ENCODE measurements around the gene ANKRD40. TPM values are rescaled to one million over a fixed set of nuclear protein-coding genes. Genes with fewer than 3 reads are reported as not detected.
A peak's percentile ranks its signal among the peaks of the same experiment; 100 is the strongest.
"Not testable (repeated sequence)": the region's sequence is repeated elsewhere in the genome, so short reads cannot be mapped to it uniquely, and the experiment has no call there.

Gene ANKRD40
- polyA plus RNA-seq, 10 donors, result 32.0 to 49.2 (median 44.0) TPM

DNA sequence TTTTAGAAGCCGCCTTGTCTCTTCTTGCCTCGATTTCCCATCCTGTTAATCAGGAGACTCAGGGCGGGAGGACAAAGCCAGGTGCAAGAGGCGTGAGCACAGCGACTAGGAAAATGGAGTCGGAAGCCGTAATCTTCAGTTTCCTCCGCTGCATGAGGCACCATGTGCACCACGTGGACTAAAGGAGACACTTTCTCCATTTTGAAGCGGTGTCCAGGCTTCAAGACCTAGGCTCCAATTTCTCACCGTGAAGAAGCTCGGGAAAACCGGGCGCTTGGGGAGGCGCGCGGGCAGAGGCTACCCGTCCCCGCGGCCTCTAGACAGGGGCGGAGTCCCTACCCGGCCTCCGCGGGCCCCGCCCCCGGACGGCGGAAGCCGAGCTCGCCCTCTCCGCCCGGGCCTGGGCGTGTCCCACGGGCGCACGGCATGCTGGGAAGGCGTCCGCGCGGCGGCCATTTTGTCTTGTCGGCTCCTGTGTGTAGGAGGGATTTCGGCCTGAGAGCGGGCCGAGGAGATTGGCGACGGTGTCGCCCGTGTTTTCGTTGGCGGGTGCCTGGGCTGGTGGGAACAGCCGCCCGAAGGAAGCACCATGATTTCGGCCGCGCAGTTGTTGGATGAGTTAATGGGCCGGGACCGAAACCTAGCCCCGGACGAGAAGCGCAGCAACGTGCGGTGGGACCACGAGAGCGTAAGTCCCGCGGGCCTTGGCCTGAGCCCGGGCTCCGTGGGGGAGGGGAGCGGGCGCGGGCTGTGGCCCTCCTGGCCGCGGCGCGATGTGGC lies 11.6 kb upstream of the ANKRD40 start, which contains the start of gene LUC7L3:
TSS of gene LUC7L3 (plus strand) at position 460 of the 780 bp plus-strand sequence. CDS start at position 590, 130 bp downstream.
- peak; percentile 96 to 99 (median 96) for DNase-seq

DNA sequence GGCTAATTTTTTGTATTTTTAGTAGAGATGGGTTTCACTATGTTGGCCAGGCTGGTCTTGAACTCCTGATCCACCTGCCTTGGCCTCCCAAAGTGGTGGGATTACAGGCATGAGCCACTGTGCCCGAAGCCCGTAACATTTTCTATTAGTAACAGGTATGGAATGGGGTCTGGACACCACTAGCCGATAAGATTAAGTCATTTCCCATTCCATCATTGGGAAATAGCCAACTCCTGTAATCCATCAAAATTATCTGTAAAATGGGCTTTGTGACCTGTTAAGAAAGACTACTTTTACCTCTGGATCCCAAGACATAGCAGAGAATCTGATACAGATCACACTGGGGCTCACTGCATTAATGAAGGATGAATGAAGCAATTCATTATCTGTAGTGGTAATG lies 7.8 kb upstream of the ANKRD40 start:
- no peak for DNase-seq

DNA sequence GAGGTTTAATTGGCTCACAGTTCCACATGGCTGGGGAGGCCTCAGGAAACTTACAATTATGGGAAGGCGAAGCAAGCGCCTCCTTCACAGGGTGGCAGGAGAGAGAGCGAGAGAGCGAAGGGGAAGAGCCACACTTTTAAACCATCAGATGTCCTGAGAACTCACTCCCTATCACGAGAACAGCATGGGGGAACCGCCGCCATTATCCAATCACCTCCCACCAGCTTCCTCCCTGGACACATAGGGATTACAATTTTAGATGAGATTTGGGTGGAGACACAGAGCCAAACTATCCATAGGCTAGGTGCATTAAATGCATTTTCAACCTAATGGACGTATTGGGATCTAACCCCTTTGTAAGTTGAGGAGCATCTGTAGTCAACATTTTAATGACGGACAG lies 4.9 kb upstream of the ANKRD40 start:
- DNase-seq, result no peak

- DNase-seq, result no peak
Observed at GRCh38 chr17:50710650-50711049, 2.9 kb upstream of the ANKRD40 start.

DNA sequence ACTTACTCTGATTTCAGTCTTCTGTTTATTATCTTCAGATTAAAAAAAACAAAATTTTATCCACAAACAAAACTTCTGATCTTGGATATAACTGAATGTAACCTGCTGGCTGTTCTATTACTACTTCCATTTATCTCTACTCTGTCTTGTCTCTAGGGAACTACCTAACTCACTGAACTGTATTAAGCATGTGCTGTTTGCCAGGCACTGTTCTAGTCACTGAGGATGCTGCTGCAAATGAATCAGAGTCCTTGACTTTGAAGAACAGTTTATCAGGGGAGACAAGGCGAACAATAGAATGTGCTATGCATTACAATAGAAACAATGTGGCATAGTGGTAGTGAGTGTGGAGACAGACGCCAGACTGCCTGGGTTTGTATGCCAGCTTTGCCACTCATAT lies 2.3 kb upstream of the ANKRD40 start:
- DNase-seq, result no peak

DNA sequence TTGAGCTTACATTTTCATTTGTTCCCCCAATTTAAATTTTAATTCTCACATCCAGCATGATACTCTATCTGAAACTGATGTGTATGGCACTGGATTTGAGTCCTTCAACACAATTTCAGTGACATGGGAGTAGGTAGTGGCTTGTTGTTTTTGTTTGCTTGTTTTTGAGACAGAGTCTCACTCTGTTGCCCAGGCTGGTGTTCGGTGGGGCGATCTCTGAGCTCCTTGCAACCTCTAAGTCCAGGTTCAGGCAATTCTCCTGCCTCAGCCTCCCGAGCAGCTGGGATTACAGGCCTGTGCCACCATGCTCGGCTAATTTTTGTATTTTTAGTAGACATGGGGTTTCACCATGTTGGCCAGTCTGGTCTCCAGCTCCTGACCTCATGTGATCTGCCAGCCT lies 1.3 kb upstream of the ANKRD40 start:
- DNase-seq, result not testable (repeated sequence)

DNA sequence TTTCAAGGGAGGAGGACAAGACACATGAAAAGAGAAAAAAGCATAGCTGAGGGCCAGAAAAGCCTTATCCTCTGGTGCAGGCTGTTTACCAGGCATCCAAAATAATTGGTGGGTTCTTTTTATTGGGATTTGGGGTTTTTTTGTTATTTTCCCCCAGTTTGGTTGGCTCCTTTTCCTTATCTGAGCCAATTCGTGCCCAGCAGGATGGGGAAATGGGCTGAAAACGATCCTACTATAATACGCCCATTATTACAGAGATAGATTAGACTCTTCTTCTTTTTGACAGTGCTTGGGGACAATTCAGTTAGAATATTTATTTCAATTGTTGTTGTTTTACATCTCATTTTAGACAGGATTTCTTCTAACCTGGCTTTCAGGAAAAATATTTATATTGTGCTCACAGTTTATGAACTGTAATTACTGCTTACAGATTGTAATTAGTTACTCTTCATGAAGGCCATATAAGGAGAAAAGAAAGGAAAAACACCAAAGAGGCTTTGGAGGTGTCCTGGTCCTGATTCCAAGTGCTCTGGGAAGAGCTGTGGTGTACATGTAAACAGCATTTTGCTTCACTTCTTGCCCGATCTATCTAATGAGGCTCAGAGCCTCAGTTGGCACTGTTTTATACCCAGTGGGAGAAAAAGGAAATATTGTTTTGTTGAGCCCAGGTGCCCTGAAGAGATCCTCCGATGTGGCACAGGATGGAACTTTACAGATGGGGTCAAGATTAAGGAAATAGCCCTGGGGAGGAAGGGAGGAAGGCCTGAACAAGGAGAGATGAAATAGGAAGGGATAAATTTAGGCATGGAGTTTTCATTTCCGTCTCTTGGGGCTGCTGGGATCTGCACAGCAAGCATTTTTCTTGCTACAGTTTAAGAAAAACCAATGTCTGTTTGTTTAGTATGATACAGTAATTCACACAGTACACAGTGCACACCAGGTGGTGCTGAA lies 611 bp upstream of the ANKRD40 start:
- peak; percentile 40 to 82 (median 48) for DNase-seq

DNA sequence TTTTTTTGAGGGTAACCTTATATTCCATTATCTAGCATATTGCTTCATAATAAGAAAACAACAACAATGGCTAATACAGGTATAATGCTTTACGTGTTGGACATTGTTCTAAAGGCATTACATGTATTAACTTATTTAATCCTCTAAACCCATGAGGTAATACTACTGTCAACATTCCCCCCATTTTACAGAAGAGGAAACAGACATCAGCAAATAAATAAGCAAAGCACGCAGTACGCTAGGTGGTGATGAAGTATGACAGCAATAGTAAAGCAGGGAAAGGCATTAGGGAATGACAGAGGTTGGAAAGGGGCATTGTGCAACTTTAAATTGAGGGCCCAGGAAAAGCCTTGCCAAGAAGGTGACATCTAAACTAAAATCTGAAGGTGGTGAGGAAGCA lies 4.6 kb downstream of the ANKRD40 start:
- no peak for DNase-seq

- no peak for DNase-seq
Observed at GRCh38 chr17:50699410-50699809, 8.3 kb downstream of the ANKRD40 start.

DNA sequence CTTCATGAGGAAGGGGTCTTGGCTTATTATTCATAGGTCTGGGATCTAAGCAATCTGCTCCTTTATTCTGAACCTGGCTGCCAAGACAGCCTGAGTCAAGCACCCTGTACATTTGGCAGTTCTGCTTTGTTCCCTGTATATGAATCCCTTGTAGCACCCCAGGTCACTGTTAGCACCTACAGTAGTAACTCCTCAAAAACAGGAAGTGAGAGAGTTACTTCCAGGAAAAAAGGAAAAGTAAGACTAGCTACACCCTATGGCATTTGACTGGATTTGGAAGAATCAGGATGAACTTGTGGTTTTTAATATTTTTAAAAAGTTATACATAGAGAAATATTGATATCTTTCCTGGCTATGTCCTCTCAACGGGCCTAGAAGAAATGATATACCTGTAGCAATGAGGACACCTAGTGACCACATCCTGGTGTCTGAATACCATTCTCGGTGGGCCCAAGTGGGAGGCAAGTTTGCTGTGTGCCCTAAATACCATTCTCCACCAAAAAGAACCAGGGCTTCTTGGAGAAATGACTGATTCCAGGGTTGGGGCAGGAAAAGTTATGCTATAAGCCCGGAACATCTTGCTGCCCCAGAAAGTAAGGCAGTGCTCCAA lies 9.9 kb downstream of the ANKRD40 start:
- no peak for DNase-seq

- DNase-seq, result no peak
Observed at GRCh38 chr17:50697062-50697461, 10.7 kb downstream of the ANKRD40 start.

- DNase-seq, result no peak
Observed at GRCh38 chr17:50696365-50696879, 11.3 kb downstream of the ANKRD40 start.

DNA sequence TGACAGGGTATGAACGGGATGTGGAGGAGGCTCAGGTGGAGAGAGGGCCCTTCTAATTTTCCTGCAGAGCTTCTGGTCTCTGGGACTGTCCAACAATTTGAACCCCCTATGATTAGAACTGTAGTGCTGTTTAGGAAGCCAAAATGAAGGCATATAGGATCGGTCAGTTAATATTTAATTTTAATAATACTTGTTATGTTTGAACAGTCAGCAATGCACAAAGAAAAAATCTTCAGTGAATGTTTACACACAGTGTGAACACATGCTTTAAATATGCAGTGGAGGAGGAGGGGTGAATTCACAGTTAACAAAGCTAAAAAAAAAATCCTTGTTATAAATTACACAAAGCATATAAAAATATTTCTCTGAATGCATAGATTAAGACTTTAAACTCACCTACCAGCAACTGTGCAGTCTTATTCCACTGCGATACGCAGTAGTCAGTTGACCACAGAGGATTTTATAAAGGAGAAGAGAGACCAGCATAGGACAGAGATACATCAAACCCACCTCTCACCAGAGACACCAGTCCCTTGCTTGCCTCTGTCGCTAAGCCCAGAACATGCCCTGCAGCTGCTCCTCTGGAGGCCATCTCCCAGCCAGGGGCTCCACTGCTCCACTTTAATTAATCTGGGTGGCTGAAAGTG lies 14.6 kb downstream of the ANKRD40 start:
- no peak for DNase-seq

- DNase-seq, result no peak
Observed at GRCh38 chr17:50692448-50693035, 15.2 kb downstream of the ANKRD40 start.

DNA sequence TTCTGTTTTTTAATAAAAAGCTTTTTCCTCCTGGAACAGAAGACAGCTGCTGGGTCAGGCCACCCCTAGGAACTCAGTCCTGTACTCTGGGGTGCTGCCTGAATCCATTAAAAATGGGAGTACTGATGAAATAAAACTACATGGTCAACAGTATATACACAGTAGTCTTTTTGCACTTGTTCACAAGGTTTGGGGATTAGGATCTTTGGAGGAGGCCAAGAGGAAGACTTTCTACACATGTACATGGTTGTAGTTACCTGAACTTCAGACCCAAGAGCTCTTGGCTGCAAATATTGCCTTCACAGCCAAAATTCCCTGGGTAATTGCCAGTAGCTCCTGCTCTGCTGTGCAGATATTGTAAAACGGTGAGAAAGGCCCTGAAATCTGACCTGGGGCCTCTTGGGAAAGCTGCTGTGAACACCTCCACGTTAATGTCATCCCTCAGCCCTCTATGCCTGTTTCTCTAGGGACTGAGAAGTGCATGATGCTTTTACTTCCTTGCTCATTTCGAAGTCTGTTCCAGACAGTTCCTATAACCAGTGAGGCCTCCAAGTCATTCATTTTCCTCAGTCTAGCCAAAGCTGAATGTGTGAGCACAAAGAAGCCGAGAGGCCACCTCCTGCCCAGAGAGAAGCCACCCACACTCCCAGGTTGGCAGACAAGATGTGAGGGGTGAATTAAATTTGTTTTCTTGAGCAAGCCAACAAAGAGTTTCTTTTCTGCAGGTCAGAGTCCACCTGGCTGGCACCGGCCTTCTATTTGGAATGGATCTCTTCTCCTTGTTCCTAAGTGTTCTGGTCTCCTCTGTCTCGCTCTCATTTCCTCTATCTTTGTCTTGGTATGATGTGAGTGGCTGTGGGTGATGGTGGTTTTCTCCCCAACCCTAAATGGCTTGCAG lies 15.9 kb downstream of the ANKRD40 start:
- no peak for DNase-seq

GRCh38 chr17:50690887-50691549 lies 16.7 kb downstream of the ANKRD40 start:
- DNase-seq, result no peak

GRCh38 chr17:50689956-50690886 lies 17.5 kb downstream of the ANKRD40 start:
- peak in 1 of 3 donors; percentile 71 for DNase-seq

DNA sequence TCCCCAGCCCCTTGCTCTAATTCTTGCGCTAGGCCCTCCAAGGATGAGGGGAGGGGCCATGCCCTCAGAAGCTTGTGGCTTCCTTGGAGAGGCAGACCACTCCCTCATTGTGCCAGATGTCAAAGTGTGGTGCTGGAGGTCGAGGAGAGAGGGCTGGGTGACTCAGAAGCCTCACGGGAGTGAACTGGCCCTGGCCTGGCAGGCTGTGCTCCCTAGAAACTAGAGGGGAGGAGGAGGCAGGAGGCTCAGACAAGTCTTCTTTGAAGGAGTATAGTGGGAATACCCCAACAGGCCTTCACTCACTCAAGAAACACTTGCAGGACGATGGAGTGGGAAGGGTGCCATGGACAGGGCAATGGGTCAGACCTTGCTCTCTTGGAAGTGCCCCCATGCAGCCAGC lies 18.5 kb downstream of the ANKRD40 start:
- no peak for DNase-seq

Measured in muscle of back (tissue), 11 donors.